ENCODE results near the gene LENEP. TPM values are rescaled to one million over a fixed set of nuclear protein-coding genes. Genes with fewer than 3 reads are reported as not detected.
A peak's percentile ranks its signal among the peaks of the same experiment; 100 is the strongest.

LENEP gene
- polyA plus RNA-seq, 2 of the 4 experiments (the other 2 are of a cell fraction), result not detected

- POLR2A ChIA-PET, result no interaction called here
- Histone ChIP-seq H3K9me3 (no peaks in the 10 kb centered on the region), H3K4me1 (peaks cover 36% of the 10 kb centered on the region), H3K4me2 (peak overlapping the region; percentile 99; the same call in 1 of the 3 replicates), H3K27ac (0 out of 6 replicates have a peak overlapping the region, but pooled peaks of 1 of the 2 experiments have one; percentile 4), H3K4me3 (no peak overlapping the region)
- WGBS (ENCODE audit: missing lambda C conversion rate), result 84% methylated on average over 8 of the region's 8 CpGs
- no peak for FAIRE-seq
- ATAC-seq, result no peak
- no peak for DNase-seq (ENCODE audit: low read depth in 1 of 2, low spot score in 1 of 2)
- peak; percentile 66; the same call in 1 of the 2 replicates for TF ChIP-seq POLR2AphosphoS2 (conservative IDR thresholded peaks at IDR 0.05; ENCODE audit: low read length)
- TF ChIP-seq RNF2 (IDR thresholded peaks at IDR 0.05; ENCODE audit: borderline replicate concordance, low read depth), result no peak
- CTCF ChIA-PET, result interaction anchor here (1.0 kb wide), 1 partner anchor 120 kb away, joined by 3 read pairs; no protein-coding TSS in a partner anchor
Measured at GRCh38 chr1:154963643-154964042, 29.7 kb upstream of the LENEP start.

- ATAC-seq (no peak), FAIRE-seq (no peak), DNase-seq (ENCODE audit: low read depth in 1 of 2, low spot score in 1 of 2) (no peak)
- Histone ChIP-seq H3K4me2 (no peak overlapping the region), H3K9me3 (no peaks in the 10 kb centered on the region), H3K27ac (0 out of 6 replicates have a peak overlapping the region, but pooled peaks of 1 of the 2 experiments have one; percentile 7), H3K4me3 (no peak overlapping the region), H3K4me1 (peaks cover 40% of the 10 kb centered on the region)
- CTCF ChIA-PET, result interaction anchor here (1.2 kb wide), 1 partner anchor 9 kb away, joined by 4 read pairs; the partner anchor contains the start of gene PBXIP1
- 90% methylated on average over 6 of the region's 6 CpGs for WGBS (ENCODE audit: missing lambda C conversion rate)
- TF ChIP-seq ZFP36 (IDR thresholded peaks at IDR 0.05; ENCODE audit: borderline replicate concordance, partially characterized antibody) (no peak), CEBPB (IDR thresholded peaks at IDR 0.05) (peak in 1 of 2 experiments; percentile 42; a peak in 2 of 4 replicates)
- POLR2A ChIA-PET, result interaction anchor here (0.6 to 1.9 kb wide), 3 partner anchors 10 to 80 kb away, joined by 4 to 8 read pairs (median 6); partner anchors contain the start of gene CKS1B
Measured at GRCh38 chr1:154964359-154964758, 29.0 kb upstream of the LENEP start.

GRCh38 chr1:154966111-154966510 lies 27.3 kb upstream of the LENEP start:
- ChIA-PET CTCF (interaction anchor here (0.9 kb wide), 1 partner anchor 30 kb away, joined by 3 read pairs; the partner anchor contains the start of gene PMVK), POLR2A (interaction anchor here (1.5 to 1.9 kb wide), 2 partner anchors 8 to 10 kb away, joined by 4 to 8 read pairs; partner anchors contain the start of genes CKS1B and PBXIP1)
- Histone ChIP-seq H3K4me1 (peaks cover 35% of the 10 kb centered on the region), H3K4me2 (no peak overlapping the region), H3K9me3 (no peaks in the 10 kb centered on the region), H3K27ac (no peak overlapping the region), H3K4me3 (no peak overlapping the region)
- TF ChIP-seq JUN (IDR thresholded peaks at IDR 0.05) (no peak), KDM5A (IDR thresholded peaks at IDR 0.05) (no peak), RAD21 (conservative IDR thresholded peaks at IDR 0.05 in 1 of 2, IDR thresholded peaks at IDR 0.05 in 1 of 2) (no peak), SMC3 (IDR thresholded peaks at IDR 0.05) (no peak), EHMT2 (IDR thresholded peaks at IDR 0.05; ENCODE audit: low read depth) (no peak), CEBPB (IDR thresholded peaks at IDR 0.05) (no peak), HOXA7 (CRISPR knock-in tag; IDR thresholded peaks at IDR 0.05) (no peak), HOXB5 (CRISPR knock-in tag; IDR thresholded peaks at IDR 0.05) (no peak), EHF (CRISPR knock-in tag; IDR thresholded peaks at IDR 0.05) (no peak), NFE2L2 (conservative IDR thresholded peaks at IDR 0.05; ENCODE audit: low read length) (no peak), KDM1A (IDR thresholded peaks at IDR 0.05; ENCODE audit: low read depth) (no peak), ZFP36 (IDR thresholded peaks at IDR 0.05; ENCODE audit: borderline replicate concordance, partially characterized antibody) (no peak)
- TF ChIP-seq, protein P1, sequence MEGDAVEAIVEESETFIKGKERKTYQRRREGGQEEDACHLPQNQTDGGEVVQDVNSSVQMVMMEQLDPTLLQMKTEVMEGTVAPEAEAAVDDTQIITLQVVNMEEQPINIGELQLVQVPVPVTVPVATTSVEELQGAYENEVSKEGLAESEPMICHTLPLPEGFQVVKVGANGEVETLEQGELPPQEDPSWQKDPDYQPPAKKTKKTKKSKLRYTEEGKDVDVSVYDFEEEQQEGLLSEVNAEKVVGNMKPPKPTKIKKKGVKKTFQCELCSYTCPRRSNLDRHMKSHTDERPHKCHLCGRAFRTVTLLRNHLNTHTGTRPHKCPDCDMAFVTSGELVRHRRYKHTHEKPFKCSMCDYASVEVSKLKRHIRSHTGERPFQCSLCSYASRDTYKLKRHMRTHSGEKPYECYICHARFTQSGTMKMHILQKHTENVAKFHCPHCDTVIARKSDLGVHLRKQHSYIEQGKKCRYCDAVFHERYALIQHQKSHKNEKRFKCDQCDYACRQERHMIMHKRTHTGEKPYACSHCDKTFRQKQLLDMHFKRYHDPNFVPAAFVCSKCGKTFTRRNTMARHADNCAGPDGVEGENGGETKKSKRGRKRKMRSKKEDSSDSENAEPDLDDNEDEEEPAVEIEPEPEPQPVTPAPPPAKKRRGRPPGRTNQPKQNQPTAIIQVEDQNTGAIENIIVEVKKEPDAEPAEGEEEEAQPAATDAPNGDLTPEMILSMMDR (IDR thresholded peaks at IDR 0.05), result no peak
- WGBS (ENCODE audit: missing lambda C conversion rate), result 91% methylated on average over 6 of the region's 7 CpGs
- FAIRE-seq (no peak), DNase-seq (ENCODE audit: low read depth in 1 of 2, low spot score in 1 of 2) (no peak), ATAC-seq (no peak)

GRCh38 chr1:154967331-154967950 lies 25.9 kb upstream of the LENEP start:
- ChIA-PET CTCF (no interaction called here), POLR2A (no interaction called here)
- H3K4me1 ChIP-seq, result peaks cover 48% of the 10 kb centered on the region
- peak overlapping the region in 1 of 2 experiments; percentile 98; a peak in 4 of 6 replicates for H3K27ac ChIP-seq
- ATAC-seq, result no peak
- 93% methylated on average over 4 of the region's 5 CpGs for WGBS (ENCODE audit: missing lambda C conversion rate)
- no peak overlapping the region for H3K4me3 ChIP-seq
- DNase-seq (ENCODE audit: low read depth in 1 of 2, low spot score in 1 of 2), result no peak
- peak overlapping the region; percentile 99 for H3K4me2 ChIP-seq
- no peak for FAIRE-seq
- H3K9me3 ChIP-seq, result no peaks in the 10 kb centered on the region
- TF ChIP-seq BCL3 (IDR thresholded peaks at IDR 0.05) (no peak), NPAS2 (CRISPR knock-in tag; IDR thresholded peaks at IDR 0.05; ENCODE audit: borderline replicate concordance) (no peak), JUN (IDR thresholded peaks at IDR 0.05) (no peak), USF2 (IDR thresholded peaks at IDR 0.05) (no peak), PBX3 (IDR thresholded peaks at IDR 0.05) (no peak), HOXB13 (CRISPR knock-in tag; IDR thresholded peaks at IDR 0.05; ENCODE audit: low read depth) (no peak), RARB (CRISPR knock-in tag; IDR thresholded peaks at IDR 0.05) (no peak), ZSCAN20 (CRISPR knock-in tag; IDR thresholded peaks at IDR 0.05) (no peak), CHD4 (IDR thresholded peaks at IDR 0.05; ENCODE audit: borderline replicate concordance) (no peak), ZFP36 (IDR thresholded peaks at IDR 0.05; ENCODE audit: borderline replicate concordance, partially characterized antibody) (no peak), EP300 (IDR thresholded peaks at IDR 0.05) (no peak)

Measured in A549 (cell line).